Stimulated activated CD4-positive, alpha-beta T cell treated with anti-CD3 and anti-CD28 coated beads, Interleukin-4, amount 100 ng/mL, for 24 hours (primary cell): ENCODE measurements around the gene SBK3.
"Not testable (repeated sequence)": the region's sequence is repeated elsewhere in the genome, so short reads cannot be mapped to it uniquely, and the experiment has no call there.

Experiments used
- DNase-seq: peaks from one replicate; pipeline ENCODE4 v3.0.0-alpha.2; 2020

Gene SBK3

DNA sequence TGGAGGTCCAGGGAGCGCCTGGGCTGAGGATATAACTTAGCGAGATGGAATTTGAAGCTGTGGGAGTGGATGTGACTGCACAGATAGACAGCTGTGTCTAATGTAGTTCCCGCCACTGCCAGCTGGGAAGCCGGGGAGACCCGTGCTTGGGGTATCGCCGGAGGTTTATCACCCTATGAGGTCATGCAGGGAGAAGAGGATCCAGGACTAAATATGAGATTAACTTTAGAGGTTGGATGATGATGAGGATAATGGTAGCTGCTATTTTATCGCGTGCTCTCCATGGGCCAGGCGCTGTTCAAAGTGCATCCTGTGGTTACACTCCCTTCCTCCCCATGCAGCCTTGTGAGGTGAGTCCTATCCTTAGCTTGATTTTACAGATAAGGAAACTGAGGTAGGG lies 37.2 kb downstream of the SBK3 start:
- no peak for DNase-seq

DNA sequence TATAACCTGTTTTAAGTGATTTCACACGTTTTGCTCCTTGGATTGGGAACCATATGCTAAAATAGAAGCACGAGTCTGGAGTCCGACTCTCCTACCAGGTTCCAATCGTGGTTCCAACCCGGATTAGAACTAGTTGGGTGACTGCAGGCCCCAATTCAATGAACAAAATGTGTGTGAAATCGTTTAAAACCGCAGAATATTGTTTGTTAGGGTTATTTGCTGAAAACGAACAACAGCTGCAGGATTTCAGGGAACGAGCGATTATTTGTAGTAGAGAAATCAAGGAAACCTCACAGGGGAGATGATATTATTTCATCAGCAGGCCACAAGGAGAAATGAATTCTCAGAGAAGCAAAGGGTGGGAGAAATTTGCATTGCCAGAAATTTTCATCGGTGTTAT lies 40.4 kb downstream of the SBK3 start:
- DNase-seq = no peak

DNA sequence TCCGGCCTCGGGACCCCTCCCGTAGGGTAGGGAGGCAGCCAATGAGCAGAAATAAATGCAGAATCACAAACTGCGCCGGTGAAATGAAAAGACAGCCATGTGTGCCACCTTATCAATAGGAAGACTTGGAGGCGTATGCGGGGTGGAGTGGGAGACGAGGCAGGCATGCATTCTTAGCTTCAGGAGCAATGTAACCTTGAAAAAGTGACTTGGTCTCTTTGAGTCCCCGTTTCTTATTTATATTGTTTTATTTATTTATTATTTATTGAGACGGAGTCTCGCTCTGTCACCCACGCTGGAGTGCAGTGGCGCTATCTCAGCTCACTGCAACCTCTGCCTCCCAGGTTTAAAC lies 41.1 kb downstream of the SBK3 start:
- no peak for DNase-seq

DNA sequence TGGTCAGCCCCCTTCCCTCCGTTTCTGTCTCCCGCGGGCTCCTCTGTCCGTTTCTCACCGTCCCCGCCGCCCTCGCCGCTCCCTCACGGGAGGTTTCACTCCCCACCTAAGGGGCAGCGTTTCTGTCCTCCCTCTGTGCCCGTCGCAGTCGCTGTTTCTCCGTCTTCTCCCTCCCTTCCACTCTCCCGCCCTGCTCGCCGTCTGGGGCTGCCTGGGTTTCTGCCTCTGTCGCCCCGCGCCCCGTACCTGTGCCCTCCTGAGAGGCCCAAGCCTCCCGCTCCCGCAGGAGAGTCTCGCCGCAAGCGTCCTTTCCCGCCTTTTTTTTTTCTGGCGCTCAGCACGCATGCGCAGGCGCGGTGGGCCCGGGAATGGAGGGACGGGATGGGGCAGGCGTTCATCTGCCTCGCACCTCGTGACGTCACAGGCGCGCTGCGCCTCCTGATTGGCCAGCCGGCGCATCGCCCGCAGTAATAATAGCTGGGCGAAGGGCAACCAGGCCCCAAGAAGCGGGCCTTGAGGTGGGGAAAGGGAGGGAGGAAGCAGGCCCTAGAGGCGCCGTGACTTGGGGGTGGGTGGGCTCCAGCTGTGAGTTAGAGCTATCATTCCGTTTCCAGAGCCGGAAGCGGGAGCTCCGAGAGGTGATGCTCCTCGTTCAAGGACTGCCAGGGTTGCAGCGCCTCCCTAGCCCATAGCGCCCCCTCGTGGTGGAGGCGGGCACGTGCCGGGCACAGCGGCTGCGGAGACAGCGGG lies 41.7 kb downstream of the SBK3 start:
- DNase-seq = peak; percentile 93

DNA sequence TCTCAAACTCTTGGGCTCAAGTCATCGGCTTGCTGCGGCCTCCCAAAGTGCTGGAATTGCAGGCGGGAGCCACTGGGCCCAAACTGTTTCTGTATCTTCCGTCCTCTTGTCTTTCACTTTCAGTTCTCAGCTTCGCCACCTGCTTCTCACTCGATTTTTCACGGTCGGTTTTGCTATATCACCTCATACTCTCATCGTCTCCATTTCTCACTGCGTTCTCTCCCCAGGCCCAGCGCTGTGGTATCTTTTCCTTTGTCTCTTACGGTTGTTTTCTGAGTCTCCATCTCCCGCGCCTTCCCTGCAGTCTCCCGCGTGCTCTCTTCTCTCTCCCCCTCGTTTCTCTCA lies 42.2 kb downstream of the SBK3 start:
- no peak for DNase-seq

DNA sequence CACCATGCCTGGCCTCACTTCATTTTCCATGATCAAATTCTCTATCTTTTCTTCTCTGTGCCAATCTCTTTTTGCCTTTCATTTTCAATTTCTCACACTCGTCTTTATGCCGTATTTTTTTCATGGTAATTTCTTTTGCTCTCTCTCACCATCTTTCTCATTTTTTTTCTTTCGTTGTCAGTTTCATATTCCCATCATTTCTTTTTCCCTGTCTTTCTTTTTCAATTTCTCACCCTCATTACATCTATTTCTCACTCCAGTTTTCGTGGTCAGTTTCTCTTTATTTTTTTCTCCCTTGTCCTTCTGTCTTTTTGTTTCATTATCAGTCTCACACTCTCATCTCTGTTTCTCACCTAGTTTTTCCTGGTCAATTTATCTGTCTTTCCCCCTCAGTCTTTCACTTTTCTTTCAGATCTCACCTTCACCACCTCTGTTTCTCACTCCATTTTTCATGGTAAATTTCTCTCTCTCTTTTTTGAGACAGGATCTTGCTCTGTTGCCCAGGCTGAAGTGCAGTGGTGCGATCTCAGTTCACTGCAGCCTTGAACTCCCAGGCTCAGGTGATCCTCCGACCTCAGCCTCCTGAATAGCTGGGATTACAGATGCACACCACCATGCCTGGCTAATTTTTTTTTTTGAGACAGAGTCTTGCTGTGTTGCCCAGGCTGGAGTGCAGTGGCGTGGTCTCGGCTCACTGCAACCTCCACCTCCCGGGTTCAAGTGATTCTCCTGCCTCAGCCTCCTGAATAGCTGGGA lies 43.0 kb downstream of the SBK3 start:
- DNase-seq = no peak

DNA sequence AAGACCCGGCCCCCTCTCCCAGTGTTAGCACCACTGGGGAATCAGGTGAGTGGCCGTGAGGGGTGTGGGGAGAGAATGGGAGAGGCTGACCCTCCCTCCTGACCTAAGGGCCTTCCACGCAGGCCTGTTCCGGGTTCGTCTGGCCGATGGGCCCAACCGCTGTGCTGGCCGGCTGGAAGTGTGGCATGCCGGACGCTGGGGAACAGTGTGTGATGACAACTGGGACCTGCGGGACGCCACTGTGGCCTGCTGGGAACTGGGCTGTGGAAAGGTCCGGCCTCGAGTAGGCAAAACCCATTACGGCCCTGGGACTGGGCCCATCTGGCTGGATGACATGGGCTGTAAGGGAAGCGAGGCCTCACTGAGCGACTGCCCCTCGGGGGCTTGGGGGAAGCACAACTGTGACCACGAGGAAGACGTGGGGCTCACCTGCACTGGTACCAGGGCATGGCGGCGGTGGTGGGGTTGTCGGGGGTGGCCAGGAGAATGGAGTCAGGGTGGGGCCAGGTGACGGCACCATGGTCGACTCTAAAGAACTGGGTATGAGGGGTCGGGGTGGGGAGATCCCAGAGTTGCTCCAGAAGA lies 44.9 kb downstream of the SBK3 start:
- DNase-seq = no peak

DNA sequence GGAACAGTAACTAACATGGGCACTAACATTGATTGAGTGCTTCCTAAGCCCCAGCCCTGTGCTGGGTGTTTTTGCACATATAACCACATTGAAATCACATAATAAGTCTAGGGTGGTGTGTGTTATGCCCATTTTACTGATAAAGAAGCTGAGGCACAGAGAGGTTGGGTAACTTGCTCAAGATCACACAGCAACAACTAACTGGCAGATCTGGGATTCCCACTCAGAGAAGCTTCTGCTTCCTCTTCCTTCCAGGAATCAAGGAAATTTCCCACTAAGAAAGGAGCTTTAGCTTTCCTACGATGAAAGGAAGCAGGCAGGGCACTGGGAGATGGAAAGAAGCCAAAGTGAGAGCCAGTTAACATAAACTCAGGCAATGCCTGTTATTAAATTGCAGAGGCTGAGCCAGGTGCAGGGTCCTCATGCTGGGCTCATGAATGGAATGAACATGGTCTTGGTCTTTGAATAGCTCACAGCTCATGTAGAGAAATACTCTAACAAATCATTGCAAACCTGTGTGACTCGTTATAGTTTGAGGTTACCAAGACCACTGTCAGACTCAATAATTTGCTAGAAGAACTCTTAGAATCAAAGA lies 47.0 kb downstream of the SBK3 start:
- no peak for DNase-seq

DNA sequence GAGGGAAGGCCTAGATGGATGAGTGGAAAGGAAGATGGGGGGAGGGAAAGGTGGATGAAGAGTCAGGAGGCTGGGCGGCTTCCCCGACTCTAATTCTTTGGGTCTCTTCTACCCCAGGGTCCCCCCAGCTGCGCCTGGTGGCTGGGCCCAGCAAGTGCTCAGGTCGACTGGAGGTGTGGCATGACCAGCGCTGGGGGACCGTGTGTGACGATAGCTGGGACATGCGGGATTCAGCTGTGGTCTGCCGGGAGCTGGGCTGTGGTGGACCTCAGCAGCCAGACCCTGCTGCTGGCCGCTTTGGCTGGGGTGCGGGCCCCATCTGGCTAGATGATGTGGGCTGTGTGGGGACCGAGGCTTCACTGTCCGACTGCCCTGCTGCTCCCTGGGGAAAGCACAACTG lies 47.6 kb downstream of the SBK3 start:
- no peak for DNase-seq

DNA sequence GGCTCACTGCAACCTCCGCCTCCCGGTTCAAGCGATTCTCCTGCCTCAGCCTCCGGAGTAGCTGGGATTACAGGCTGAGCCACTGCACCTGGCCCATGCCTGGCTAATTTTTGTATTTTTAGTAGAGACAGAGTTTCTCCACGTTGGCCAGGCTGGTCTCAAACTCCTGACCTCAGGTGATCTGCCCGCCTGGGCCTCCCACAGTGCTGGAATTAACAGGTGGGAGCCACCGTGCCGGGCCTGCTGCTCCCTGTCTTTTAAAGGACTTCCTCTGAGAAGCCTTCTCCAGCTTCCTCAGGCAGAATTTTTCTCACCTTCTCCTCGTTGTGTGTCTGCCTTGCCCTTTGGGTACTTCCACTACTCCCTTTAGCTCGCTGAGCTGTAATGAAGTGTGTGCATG lies 48.5 kb downstream of the SBK3 start:
- not testable (repeated sequence) for DNase-seq

DNA sequence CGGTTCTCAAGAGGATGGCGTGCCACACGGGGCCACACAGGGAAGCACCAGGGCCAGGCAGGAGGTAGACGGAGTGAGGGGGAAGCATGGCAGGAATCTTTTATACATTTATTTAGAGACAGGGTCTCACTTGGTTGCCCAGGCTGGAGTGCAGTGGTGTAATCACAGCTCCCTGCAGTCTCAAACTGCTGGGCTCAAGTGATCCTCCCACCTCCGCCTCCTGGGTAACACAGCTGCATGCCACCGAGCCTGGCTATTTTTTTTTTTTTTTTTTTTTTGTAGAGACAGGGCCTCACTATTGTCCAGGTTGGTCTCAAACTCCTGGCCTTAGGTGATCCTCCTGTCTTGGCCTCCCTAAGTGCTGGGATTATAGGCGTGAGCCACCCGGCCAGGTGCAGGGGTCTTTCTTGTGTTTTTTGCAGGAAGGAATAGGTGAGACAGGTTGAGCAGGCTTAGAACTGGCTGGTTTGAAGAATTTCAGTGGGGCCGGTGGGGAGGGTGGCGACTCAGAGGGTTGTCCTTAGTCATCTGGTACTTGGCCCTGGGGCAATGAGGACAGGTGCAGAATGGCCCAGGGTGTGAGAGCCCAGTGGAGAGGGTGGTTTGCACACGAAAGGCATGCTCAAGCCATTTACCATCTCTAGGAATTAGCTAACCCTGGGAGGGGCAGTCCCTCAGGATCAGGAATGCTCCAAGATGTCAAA lies 49.5 kb downstream of the SBK3 start:
- no peak for DNase-seq

DNA sequence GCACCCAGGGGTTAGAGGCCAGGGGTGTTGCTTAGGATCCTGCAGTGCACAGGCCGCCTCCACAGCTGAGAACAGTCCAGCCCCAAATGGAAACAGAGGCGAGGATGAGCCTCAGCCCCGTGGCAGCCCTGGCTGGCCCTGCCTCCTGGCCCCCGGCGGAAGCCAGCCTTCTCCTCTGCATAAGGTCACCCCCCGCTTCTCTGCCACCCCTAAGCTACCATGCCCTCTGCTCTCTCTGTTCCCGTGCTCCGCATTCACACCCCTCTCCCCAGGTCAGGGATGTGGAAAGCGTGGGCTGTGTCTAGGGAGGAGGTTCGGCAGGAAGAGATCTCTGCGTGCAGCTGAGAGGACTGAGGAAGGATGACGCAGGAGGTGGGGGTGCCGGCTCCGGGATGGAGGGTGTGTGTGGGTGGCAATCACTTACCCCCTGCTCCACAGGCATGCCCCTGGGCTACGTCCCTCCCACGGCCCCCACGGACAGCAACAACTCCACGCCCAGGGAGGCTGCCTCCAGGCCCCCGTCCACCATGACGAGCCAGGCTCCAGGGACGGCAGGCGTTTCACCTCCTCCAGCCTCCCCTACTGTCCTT lies 51.1 kb downstream of the SBK3 start:
- DNase-seq = no peak

DNA sequence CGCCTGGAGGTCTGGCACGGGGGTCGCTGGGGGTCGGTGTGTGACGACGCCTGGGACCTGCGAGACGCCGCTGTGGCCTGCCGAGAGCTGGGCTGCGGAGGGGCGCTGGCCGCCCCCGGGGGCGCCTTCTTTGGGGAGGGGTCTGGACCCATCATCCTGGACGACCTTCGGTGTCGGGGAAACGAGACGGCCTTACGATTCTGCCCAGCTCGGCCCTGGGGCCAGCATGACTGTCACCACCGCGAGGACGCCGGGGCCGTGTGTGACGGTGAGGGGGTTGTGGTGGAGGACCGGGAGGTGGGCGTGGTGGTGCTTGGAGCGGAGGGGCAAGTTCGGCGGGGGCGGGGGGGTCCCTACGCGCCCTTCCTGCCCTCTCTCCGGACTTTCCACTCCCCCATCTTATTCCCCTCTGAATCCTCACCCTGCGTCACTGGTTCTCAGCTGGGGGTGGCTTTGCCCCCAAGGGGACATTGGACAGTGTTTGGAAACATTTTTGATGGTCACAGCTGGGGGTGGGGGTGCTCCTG lies 51.6 kb downstream of the SBK3 start:
- DNase-seq = no peak

DNA sequence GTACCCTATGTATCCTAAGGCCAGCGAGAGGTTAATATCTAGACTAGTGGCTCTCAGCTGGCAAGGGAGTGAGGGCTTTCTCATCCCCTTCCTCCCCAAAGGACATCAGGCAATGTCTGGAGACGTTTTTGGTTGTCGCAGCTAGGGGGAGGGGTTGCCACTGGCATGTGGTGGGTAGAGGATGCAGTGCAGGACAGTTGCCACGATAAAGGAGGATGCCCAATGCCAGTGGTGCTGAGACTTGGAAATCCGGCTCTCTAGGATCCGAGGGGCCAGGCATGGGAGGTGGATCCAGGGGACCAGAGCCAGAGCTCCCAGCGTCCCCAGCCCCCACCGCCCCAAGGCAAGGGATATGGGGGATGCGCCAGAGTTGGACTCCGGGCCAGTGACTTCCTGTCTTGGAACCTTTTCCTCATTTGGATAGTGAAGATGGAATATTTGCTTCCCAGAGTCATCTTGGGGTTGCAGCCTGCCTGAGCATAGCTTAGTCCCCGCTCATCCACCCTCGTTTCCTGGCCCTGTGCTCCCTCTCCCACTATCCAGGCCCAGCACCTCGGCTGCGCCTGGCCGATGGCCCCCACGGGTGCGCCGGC lies 52.2 kb downstream of the SBK3 start:
- no peak for DNase-seq

DNA sequence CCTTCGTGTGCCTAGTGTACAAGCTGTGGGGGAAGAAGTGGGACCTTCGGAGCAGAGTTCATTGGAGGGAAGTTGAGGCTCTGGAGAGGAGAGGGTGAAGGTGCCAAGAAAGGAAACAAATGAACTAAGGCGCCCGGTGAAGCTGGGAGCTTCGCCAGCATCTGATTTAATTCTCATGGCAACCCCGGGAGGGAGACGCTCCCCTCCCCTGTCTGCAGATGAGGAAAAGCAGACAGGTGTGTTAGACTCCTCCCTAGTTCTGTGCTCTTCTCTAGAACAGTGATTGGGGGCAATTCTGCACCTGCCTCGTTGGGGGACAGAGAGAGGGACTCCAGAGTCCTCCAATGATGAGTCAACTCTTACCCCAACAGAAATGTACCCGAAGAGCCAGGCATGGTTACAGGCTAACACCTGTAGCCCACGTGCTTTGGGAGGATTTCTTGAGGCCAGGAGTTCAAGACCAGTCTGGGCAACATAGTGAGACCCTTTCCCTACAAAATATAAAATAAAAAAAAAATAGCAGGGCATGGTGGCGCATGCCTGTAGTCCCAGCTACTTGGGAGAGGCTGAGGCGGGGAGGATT lies 52.9 kb downstream of the SBK3 start:
- DNase-seq = no peak

DNA sequence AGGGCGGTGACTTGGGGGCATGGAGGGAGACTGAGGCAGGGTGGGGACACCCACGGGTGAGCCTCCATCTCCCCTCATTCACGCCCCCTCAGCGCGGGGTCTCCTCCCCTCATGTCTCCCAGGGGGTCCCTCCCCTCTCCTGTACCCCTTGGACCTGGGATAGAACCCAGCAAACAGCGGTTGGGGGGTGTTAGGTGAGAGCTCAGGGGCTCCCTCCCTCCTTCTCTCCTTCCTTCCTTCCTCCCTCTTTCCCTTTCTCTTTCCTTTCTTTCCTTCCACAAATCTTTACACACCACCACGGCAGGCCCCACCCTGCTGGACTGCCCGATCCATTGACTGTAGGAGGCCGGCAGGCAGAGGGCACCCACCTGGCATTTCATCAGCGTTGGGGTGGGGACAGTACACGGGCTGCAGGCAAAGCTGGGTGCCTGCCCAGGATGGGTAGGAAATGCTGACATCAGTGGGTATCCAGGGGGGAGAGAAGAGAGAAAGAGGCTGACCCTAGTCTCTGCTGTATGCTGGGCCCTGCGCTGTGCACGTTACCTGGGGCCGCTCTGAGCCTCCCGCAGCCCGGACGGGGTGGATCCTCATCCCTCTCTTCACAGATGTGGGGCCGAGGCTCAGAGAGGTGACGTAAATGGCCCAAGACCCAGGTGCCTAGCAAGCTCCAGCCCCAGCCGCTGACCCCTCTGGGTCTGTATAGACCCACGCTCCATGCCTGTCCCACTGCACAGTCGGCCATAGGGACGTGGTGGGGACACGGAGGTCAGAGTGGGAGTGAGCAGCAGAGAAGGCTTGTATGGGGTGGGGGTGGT lies 53.6 kb downstream of the SBK3 start:
- no peak for DNase-seq
